ENCODE measurements around the gene LTBP3. TPM values are rescaled to one million over a fixed set of nuclear protein-coding genes. Genes with fewer than 3 reads are reported as not detected.

LTBP3 gene
- total and polyA plus RNA-seq, 2 of the 4 experiments (the other 2 are of a cell fraction) = 6.6 to 145 TPM

DNA sequence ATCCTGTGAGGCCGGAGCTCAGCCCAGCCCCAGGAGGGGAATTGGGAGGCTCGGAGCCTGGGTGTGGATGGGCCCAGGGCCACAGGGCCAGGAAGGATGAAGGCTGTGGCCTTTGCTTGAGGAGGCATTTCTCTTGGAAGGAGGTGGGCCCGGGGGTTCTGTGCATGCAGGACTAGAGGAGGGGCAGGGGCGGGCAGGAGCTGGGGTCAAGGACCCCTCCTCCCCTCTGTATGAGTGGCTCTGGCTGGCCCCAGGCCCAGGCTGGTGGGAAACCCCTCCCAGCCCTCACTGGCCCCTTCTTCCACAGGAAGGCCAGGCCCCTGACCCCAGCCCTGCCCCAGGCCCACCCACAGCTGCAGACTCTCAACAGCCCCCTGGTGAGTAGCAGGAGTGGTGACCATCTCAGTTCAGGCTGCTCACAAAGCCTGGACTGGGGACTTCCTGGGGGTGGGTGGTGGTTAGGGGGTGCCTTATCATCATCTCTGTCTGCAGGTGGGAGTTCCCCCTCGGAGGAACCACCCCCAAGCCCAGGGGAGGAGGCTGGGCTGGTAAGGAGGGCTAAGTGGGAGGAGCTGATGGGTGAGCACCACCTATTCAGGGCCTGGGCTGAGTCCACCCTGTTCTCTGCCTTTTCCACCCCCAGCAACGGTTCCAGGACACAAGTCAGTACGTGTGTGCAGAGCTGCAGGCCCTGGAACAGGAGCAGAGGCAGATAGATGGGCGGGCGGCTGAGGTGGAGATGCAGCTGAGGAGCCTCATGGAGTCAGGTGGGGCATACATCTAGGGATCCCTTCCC is 31.5 kb upstream of the LTBP3 start (continued):
- no peak for TF ChIP-seq MAZ (IDR thresholded peaks at IDR 0.05; ENCODE audit: borderline replicate concordance, low read depth, low read length)

DNA sequence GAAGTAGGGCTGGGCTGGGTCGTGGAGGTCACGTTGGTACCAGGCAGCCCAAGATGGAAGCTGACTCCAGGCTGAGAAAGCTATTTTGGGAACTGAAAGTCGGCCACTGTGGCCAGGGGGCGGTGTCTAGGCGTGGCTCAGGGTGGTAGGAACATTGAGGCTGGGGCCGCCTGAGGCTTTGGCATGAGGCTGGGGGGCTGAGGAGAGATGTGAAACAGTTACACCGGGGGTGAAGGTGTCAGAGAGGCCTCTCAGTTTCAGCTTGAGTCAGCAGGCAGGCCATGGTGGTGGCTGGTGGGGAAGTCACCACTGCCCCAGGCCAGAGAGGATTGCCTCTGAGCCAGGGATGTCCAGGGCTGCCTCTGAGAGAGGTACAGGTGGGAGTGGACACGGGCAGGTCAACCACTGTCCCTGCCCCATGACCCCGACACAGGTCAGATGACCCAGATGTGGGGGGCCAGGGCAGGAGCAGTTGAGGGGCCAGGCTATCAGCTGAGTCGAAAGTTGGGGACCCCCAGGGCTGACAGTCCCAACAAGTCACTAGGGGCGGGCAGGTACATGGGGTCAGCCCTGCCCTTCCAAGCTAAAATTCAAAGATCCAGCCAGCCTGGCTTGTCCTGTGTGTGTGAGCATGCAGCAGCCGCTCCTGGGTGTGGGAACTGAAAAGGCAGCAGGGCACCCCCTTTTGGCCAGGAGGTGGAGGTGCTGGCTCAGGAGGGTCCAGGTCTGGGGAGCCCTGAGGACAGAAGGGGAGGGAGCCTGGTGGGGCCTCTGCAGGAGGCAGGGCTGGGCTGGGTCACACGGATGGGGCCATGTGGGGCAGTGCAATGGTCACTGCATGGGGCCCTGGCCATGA is 30.3 kb upstream of the LTBP3 start:
- Histone ChIP-seq H2BK120ac (ENCODE audit: low read depth, low read length) (no peak overlapping the region), H3K9me3 (ENCODE audit: control insufficient read depth, insufficient read depth, low read length) (no peaks in the 10 kb centered on the region), H2AK5ac (ENCODE audit: low read depth, low read length) (peak overlapping the region; percentile 70), H3K4me2 (ENCODE audit: low read depth, low read length) (no peak overlapping the region), H3K4me3 (ENCODE audit: insufficient read depth, low read depth, low read length) (no peak overlapping the region), H2AK9ac (replicated peaks; ENCODE audit: low read depth, low read length, poor library complexity) (peak overlapping the region; percentile 91), H4K5ac (ENCODE audit: low read depth, low read length) (no peak overlapping the region), H4K8ac (ENCODE audit: low read depth in 2 of 2, low read length in 2 of 2) (no peak overlapping the region), H3K4ac (ENCODE audit: low read depth, low read length) (no peak overlapping the region), H2BK20ac (ENCODE audit: low read depth, low read length) (no peak overlapping the region), H3K9ac (ENCODE audit: low read depth, low read length) (no peak overlapping the region), H4K91ac (ENCODE audit: insufficient read depth, low read depth, low read length) (no peak overlapping the region), H4K20me1 (ENCODE audit: insufficient read depth, low read length) (peaks cover 5% of the 10 kb centered on the region), H3K36me3 (ENCODE audit: control insufficient read depth, insufficient read depth, low read length) (peaks cover 41% of the 10 kb centered on the region), H3K14ac (replicated peaks; ENCODE audit: low read depth, low read length) (no peak overlapping the region), H3K27ac (ENCODE audit: insufficient read depth, low read length) (no peak overlapping the region), H2BK5ac (ENCODE audit: low read depth, low read length, poor library complexity, severe bottlenecking) (no peak overlapping the region), H3K23ac (ENCODE audit: low read depth, low read length) (no peak overlapping the region), H3K79me1 (ENCODE audit: low read depth in 1 of 2, low read length in 2 of 2) (peaks cover 0 to 24% of the 10 kb centered on the region in 2 experiments; a peak in 1 of 4 replicates), H3K18ac (ENCODE audit: low read depth, low read length) (no peak overlapping the region), H3K9me1 (ENCODE audit: insufficient read depth, low read length) (no peaks in the 10 kb centered on the region), H3K27me3 (ENCODE audit: control insufficient read depth, insufficient read depth, low read length) (no peaks in the 10 kb centered on the region), H2AFZ (replicated peaks; ENCODE audit: low read length, poor library complexity) (peak overlapping the region; percentile 33), H3K4me1 (ENCODE audit: control insufficient read depth, insufficient read depth, low read length) (peaks cover 4% of the 10 kb centered on the region), H2BK15ac (ENCODE audit: low read depth, low read length) (no peak overlapping the region), H3K56ac (ENCODE audit: extremely low read depth, insufficient read depth, low read length) (no peak overlapping the region)
- intact Hi-C loops (cut with micrococcal nuclease) = no loop called here
- in situ Hi-C loops (cut with MboI; ENCODE audit: low sequenced_read_pairs) = no loop called here
- dilution Hi-C loops (cut with HindIII; ENCODE audit: low sequenced_read_pairs, unreplicated experiment) = no loop called here
- ChIA-PET POLR2A (ENCODE audit: unreplicated experiment) (no interaction called here), CTCF (no interaction called here)
- DNase-seq (peak; percentile 32), ATAC-seq (ENCODE audit: low read depth) (no peak)
- TF ChIP-seq, protein P1, sequence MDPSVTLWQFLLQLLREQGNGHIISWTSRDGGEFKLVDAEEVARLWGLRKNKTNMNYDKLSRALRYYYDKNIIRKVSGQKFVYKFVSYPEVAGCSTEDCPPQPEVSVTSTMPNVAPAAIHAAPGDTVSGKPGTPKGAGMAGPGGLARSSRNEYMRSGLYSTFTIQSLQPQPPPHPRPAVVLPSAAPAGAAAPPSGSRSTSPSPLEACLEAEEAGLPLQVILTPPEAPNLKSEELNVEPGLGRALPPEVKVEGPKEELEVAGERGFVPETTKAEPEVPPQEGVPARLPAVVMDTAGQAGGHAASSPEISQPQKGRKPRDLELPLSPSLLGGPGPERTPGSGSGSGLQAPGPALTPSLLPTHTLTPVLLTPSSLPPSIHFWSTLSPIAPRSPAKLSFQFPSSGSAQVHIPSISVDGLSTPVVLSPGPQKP (IDR thresholded peaks at IDR 0.05; ENCODE audit: borderline replicate concordance, low read depth, low read length) = no peak
- TF ChIP-seq RAD21 (IDR thresholded peaks at IDR 0.05; ENCODE audit: low read length) (peak; percentile 53), SMC3 (IDR thresholded peaks at IDR 0.05; ENCODE audit: low read depth, low read length) (peak; percentile 34; the same call in 1 of the 2 replicates), BHLHE40 (IDR thresholded peaks at IDR 0.05; ENCODE audit: low read depth, low read length) (no peak), CEBPB (IDR thresholded peaks at IDR 0.05; ENCODE audit: low read depth, low read length) (no peak)
- TF ChIP-seq, protein P2, sequence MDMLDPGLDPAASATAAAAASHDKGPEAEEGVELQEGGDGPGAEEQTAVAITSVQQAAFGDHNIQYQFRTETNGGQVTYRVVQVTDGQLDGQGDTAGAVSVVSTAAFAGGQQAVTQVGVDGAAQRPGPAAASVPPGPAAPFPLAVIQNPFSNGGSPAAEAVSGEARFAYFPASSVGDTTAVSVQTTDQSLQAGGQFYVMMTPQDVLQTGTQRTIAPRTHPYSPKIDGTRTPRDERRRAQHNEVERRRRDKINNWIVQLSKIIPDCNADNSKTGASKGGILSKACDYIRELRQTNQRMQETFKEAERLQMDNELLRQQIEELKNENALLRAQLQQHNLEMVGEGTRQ (IDR thresholded peaks at IDR 0.05; ENCODE audit: low read depth, low read length) = no peak
- TF ChIP-seq, protein P3, sequence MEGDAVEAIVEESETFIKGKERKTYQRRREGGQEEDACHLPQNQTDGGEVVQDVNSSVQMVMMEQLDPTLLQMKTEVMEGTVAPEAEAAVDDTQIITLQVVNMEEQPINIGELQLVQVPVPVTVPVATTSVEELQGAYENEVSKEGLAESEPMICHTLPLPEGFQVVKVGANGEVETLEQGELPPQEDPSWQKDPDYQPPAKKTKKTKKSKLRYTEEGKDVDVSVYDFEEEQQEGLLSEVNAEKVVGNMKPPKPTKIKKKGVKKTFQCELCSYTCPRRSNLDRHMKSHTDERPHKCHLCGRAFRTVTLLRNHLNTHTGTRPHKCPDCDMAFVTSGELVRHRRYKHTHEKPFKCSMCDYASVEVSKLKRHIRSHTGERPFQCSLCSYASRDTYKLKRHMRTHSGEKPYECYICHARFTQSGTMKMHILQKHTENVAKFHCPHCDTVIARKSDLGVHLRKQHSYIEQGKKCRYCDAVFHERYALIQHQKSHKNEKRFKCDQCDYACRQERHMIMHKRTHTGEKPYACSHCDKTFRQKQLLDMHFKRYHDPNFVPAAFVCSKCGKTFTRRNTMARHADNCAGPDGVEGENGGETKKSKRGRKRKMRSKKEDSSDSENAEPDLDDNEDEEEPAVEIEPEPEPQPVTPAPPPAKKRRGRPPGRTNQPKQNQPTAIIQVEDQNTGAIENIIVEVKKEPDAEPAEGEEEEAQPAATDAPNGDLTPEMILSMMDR (conservative IDR thresholded peaks at IDR 0.05; ENCODE audit: low read depth, low read length) = peak; percentile 46
- no TSS peak for BruUV-seq (replicated peaks)
- 85% methylated on average over 5 of the region's 13 CpGs; no CpG with 5 or more reads in 1 of the 2 experiments for WGBS, 2 experiments (ENCODE audit: extremely low coverage in 2 of 2, insufficient read length in 1 of 2)

Data from IMR-90 (cell line).